NT2/D1 (cell line): Measurements from ENCODE around the gene HOTAIR.

Source experiments
- DNase-seq: peaks from one replicate; pipeline ENCODE4 v3.0.0-alpha.2; 2011; ENCODE audit warnings: low read depth, low spot score
- H3K27me3 ChIP-seq: 2 replicates; pipeline ENCODE4 v1.6.0; 2011; ENCODE audit warnings: mild to moderate bottlenecking; ENCODE audit not compliant: insufficient read length, insufficient read depth
- H3K36me3 ChIP-seq: 2 replicates; pipeline ENCODE4 v1.6.1; 2011; ENCODE audit warnings: mild to moderate bottlenecking, low read length, mixed read lengths; ENCODE audit not compliant: insufficient read depth, insufficient read length
- H3K4me1 ChIP-seq: 2 replicates; pipeline ENCODE4 v1.5.1; 2011; ENCODE audit not compliant: insufficient read depth, insufficient read length
- H3K4me3 ChIP-seq: 2 replicates; pipeline ENCODE4 v1.5.1; 2011; ENCODE audit warnings: low read depth; ENCODE audit not compliant: insufficient read length
- H3K9ac ChIP-seq: 2 replicates; pipeline ENCODE4 v1.6.0; 2011; ENCODE audit warnings: low read depth; ENCODE audit not compliant: insufficient read length
- H3K9me3 ChIP-seq: 2 replicates; pipeline ENCODE4 v1.5.1; 2011; ENCODE audit warnings: mild to moderate bottlenecking, low read length; ENCODE audit not compliant: insufficient read depth
- SUZ12 ChIP-seq: IDR thresholded peaks from 2 replicates; pipeline ENCODE4 v1.6.1; 2011; ENCODE audit not compliant: insufficient read length, insufficient read depth; ENCODE audit errors: extremely low read depth
- YY1 ChIP-seq: IDR thresholded peaks from 2 replicates; pipeline ENCODE4 v1.6.1; 2011; ENCODE audit not compliant: insufficient read length, insufficient read depth
- ZNF274 ChIP-seq: IDR thresholded peaks from 2 replicates; pipeline ENCODE4 v1.6.1; 2011; ENCODE audit warnings: mild to moderate bottlenecking, low read depth, low read length

Gene HOTAIR

DNA sequence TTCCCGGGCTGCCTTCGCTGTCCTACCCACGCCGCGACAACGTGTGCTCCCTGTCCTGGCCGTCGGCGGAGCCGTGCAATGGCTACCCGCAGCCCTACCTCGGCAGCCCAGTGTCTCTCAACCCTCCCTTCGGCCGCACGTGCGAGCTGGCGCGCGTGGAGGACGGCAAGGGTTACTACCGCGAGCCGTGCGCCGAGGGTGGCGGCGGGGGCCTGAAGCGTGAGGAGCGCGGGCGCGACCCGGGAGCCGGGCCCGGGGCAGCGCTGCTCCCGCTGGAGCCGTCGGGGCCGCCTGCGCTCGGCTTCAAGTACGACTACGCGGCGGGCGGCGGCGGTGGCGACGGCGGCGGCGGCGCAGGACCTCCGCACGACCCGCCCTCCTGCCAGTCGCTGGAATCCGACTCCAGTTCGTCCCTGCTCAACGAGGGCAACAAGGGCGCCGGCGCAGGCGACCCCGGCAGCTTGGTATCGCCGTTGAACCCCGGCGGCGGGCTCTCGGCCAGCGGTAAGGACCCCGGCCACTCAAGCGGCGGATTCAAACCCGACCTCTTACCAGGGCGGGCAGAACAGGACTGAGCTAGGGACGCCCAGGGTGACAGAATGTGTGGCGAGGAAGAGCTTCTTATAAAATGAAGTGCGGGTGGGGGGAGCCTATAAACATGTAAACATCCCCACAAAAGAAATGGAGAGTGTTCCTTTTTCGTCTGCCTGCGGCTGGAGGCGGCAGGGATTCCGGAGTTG is 19.5 kb downstream of the HOTAIR start:
- H3K4me3 ChIP-seq = peak overlapping the region; percentile 20

GRCh38 chr12:53954694-53955035 is 20.1 kb downstream of the HOTAIR start, which contains the start of gene HOXC12:
Gene HOXC12 (plus strand): TSS chr12:53954903. CDS start chr12:53954930, 27 bp downstream.
- peak within 1 kb of the TSS; percentile 20 for H3K4me3 ChIP-seq
- TF ChIP-seq ZNF274 (no peak), SUZ12 (no peak), YY1 (no peak)
- H3K9me3 ChIP-seq = no peaks in the 10 kb centered on the region
- peaks cover 32% of the 10 kb centered on the region for H3K4me1 ChIP-seq
- H3K9ac ChIP-seq = peak within 1 kb of the TSS; percentile 28
- DNase-seq = no peak
- no peaks in the 10 kb centered on the region for H3K36me3 ChIP-seq
- peaks cover 100% of the 10 kb centered on the region for H3K27me3 ChIP-seq

More for the DNA sequence above, 19.5 kb downstream of the HOTAIR start:
- TF ChIP-seq YY1 (no peak), SUZ12 (peak; percentile 99)
- Histone ChIP-seq H3K4me1 (peaks cover 29% of the 10 kb centered on the region), H3K9ac (peak overlapping the region; percentile 28), H3K9me3 (no peaks in the 10 kb centered on the region), H3K36me3 (no peaks in the 10 kb centered on the region), H3K27me3 (peaks cover 100% of the 10 kb centered on the region)
- no peak for DNase-seq

- Histone ChIP-seq H3K9ac (no peak overlapping the region), H3K4me3 (no peak overlapping the region), H3K9me3 (no peaks in the 10 kb centered on the region), H3K27me3 (peaks cover 100% of the 10 kb centered on the region), H3K4me1 (peaks cover 37% of the 10 kb centered on the region), H3K36me3 (no peaks in the 10 kb centered on the region)
- DNase-seq = no peak
- no peak for TF ChIP-seq SUZ12
- TF ChIP-seq ZNF274 = no peak
These were observed 20.7 kb downstream of the HOTAIR start for GRCh38 chr12:53953831-53954693.

DNA sequence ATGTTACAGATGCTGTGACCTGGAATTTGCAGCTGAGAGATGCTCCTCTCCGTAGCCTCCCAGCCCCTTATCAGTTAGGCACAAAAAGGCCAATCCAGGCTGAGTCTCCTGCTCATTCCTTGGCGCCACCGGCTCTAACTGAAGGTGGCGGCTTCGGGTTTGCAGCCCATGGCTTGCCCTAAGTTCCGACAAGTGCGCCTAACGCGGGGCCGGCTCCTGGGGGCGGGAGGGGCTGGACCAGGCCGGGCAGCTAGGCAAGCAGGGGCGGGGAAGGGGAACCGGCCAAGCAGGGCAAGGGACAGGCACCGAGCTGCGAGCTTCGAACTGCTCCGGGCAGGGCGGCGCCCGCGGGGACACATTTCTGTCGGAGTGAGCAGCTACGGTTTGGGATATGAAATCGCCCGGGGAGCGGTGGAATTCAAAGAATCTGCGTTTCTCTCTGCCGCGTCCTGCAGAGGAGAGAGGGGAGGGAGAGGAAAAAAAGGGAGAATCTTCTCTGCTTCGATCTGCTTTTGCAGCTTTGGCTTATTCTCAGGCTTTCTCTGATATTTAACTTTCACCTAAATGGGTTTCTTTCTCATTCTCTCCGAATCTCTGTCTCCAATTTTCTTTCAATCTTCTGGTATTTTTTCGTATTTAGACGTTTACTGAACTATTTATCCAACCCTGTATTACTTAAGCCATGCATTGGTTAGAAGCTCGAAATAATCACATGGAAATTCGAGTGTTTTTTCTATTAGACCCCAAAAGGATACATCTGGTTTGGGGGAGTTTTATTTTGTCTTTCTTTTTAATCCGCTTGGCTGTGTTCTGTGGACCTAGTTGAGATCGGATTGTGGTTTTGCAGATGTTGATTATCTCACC is 21.7 kb downstream of the HOTAIR start:
- peak overlapping the region; percentile 26 for H3K9ac ChIP-seq
- peaks cover 100% of the 10 kb centered on the region for H3K27me3 ChIP-seq
- TF ChIP-seq SUZ12 (peak; percentile 62), YY1 (no peak)
- H3K36me3 ChIP-seq = no peaks in the 10 kb centered on the region
- H3K4me1 ChIP-seq = peaks cover 37% of the 10 kb centered on the region
- peak; percentile 56 for DNase-seq
- no peak overlapping the region for H3K4me3 ChIP-seq
- H3K9me3 ChIP-seq = no peaks in the 10 kb centered on the region

- H3K4me3 ChIP-seq = no peak overlapping the region
- H3K36me3 ChIP-seq = no peaks in the 10 kb centered on the region
- H3K27me3 ChIP-seq = peaks cover 99% of the 10 kb centered on the region
- no peak for TF ChIP-seq SUZ12
- TF ChIP-seq ZNF274 = no peak
- no peak for TF ChIP-seq YY1
- H3K9ac ChIP-seq = no peak overlapping the region
- no peaks in the 10 kb centered on the region for H3K9me3 ChIP-seq
- peaks cover 37% of the 10 kb centered on the region for H3K4me1 ChIP-seq
- DNase-seq = no peak
These were observed 22.4 kb downstream of the HOTAIR start for GRCh38 chr12:53952335-53952694.

DNA sequence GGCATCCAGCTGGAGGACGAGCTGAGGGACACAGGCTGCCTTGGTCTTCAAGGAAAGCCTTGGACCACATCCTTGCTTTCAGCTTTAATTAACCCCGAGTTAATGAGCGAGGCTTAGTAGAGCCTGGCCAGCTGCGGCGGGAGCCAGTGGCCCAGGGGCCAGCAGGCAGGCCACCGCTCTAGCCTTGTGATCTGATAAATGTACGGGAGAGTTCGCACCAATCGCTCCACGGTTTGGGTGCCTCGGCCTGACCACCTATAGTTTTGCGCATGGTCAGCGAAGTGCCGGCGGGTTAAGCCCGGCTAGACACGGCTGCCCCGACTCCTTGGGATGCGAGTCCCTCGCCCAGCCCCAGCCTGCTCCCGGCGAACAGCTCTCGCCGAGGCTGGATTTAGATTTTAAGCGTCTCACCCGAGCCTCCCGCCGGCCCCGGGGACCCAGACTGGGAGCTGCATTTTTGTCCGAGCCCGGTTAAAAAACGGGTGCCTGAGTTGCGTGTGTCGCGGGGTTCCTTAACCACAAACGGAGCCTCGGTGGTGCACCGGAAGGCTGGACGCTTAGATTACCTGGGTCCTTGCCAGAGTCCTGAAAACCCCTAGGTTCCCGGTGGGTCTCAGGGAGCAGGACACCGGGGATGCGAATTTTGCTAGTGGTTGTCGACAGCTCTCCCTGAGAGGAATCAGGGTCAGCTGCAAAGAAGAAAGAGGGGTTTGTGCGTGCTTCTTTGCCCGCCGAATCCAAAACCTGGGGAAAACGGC is 23.0 kb downstream of the HOTAIR start:
- Histone ChIP-seq H3K4me1 (peaks cover 37% of the 10 kb centered on the region), H3K9me3 (no peaks in the 10 kb centered on the region), H3K36me3 (no peaks in the 10 kb centered on the region), H3K4me3 (peak overlapping the region; percentile 12), H3K27me3 (peaks cover 99% of the 10 kb centered on the region), H3K9ac (peak overlapping the region; percentile 63)
- TF ChIP-seq SUZ12 (peak; percentile 93), ZNF274 (no peak)
- no peak for DNase-seq
